ENCODE measurements around the gene GRHPR.
"Not testable (repeated sequence)": the region's sequence is repeated elsewhere in the genome, so short reads cannot be mapped to it uniquely, and the experiment has no call there.

GRHPR gene

GRCh38 chr9:37424686-37425297 lies 2.3 kb downstream of the GRHPR start:
- no peak overlapping the region for H3K27ac Mint-ChIP-seq
- H3K4me1 Mint-ChIP-seq (ENCODE audit: low read depth): peaks cover 15% of the 10 kb centered on the region
- H3K27me3 Mint-ChIP-seq (ENCODE audit: low read depth): no peaks in the 10 kb centered on the region
- no peaks in the 10 kb centered on the region for H3K9me3 Mint-ChIP-seq
- H3K36me3 Mint-ChIP-seq (ENCODE audit: low read depth): peaks cover 8% of the 10 kb centered on the region
- no peak overlapping the region for H3K4me3 Mint-ChIP-seq

DNA sequence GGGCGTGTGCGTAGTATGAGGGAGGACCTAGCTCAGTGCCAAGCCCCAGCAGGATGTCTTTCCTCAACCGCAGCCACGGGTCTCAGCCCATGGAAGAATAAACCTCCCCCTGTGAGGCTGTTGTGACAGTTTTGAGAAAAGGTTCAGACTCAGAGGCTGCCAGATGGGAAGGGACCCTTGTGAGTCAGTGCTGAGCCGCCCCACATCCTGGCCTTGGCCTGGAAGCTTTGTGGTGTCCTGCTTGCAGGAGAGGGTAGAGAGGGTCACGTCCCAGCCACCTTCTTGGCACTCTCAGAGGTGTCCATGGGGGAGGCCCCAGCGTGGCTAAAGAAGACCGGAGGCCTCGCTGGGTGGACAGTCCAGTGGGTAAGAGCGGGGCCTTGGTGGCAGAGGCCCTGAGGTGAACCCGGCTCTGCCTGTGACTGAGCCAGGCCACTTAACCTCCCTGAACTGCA lies 2.8 kb downstream of the GRHPR start:
- H3K9me3 Mint-ChIP-seq: no peaks in the 10 kb centered on the region
- H3K4me3 Mint-ChIP-seq: no peak overlapping the region
- no peaks in the 10 kb centered on the region for H3K27me3 Mint-ChIP-seq (ENCODE audit: low read depth)
- H3K36me3 Mint-ChIP-seq (ENCODE audit: low read depth): peaks cover 8% of the 10 kb centered on the region
- H3K27ac Mint-ChIP-seq: no peak overlapping the region
- H3K4me1 Mint-ChIP-seq (ENCODE audit: low read depth): peaks cover 15% of the 10 kb centered on the region

- H3K4me1 Mint-ChIP-seq (ENCODE audit: low read depth): peaks cover 15% of the 10 kb centered on the region
- not testable (repeated sequence) for H3K27me3 Mint-ChIP-seq (ENCODE audit: low read depth); H3K27ac Mint-ChIP-seq; H3K36me3 Mint-ChIP-seq (ENCODE audit: low read depth); H3K4me3 Mint-ChIP-seq; H3K9me3 Mint-ChIP-seq
Observed at GRCh38 chr9:37426431-37426830, 3.9 kb downstream of the GRHPR start.

DNA sequence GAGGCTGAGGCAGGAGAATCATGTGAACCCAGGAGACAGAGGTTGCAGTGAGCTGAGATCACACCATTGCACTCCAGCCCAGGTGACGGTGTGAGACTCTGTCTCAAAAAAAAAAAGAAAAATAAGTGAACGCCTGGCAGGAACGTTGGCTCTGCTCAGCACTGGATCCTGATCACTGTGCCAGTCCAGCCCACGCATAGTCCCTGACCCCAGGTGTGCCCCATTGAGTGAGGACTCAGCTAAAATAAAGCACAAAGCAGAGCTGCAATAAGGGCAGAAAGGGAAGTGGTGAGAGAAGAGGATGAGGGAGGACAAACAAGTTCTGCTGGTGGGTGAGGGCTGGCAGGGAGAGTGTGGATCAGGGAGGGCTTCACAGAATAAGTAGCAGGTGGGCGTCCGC lies 4.3 kb downstream of the GRHPR start:
- Mint-ChIP-seq H3K9me3 (no peaks in the 10 kb centered on the region), H3K4me3 (no peak overlapping the region), H3K36me3 (ENCODE audit: low read depth) (peaks cover 8% of the 10 kb centered on the region), H3K4me1 (ENCODE audit: low read depth) (peaks cover 14% of the 10 kb centered on the region), H3K27ac (no peak overlapping the region), H3K27me3 (ENCODE audit: low read depth) (no peaks in the 10 kb centered on the region)

GRCh38 chr9:37428345-37428744 lies 5.8 kb downstream of the GRHPR start:
- no peak overlapping the region for H3K27ac Mint-ChIP-seq
- peaks cover 6% of the 10 kb centered on the region for H3K36me3 Mint-ChIP-seq (ENCODE audit: low read depth)
- peaks cover 6% of the 10 kb centered on the region for H3K4me1 Mint-ChIP-seq (ENCODE audit: low read depth)
- no peaks in the 10 kb centered on the region for H3K9me3 Mint-ChIP-seq
- no peaks in the 10 kb centered on the region for H3K27me3 Mint-ChIP-seq (ENCODE audit: low read depth)
- no peak overlapping the region for H3K4me3 Mint-ChIP-seq

- no peak overlapping the region for H3K27ac Mint-ChIP-seq
- H3K4me3 Mint-ChIP-seq: no peak overlapping the region
- H3K9me3 Mint-ChIP-seq: no peaks in the 10 kb centered on the region
- no peaks in the 10 kb centered on the region for H3K27me3 Mint-ChIP-seq (ENCODE audit: low read depth)
- H3K36me3 Mint-ChIP-seq (ENCODE audit: low read depth): peaks cover 8% of the 10 kb centered on the region
- no peaks in the 10 kb centered on the region for H3K4me1 Mint-ChIP-seq (ENCODE audit: low read depth)
Observed at GRCh38 chr9:37429441-37430285, 7.2 kb downstream of the GRHPR start.

DNA sequence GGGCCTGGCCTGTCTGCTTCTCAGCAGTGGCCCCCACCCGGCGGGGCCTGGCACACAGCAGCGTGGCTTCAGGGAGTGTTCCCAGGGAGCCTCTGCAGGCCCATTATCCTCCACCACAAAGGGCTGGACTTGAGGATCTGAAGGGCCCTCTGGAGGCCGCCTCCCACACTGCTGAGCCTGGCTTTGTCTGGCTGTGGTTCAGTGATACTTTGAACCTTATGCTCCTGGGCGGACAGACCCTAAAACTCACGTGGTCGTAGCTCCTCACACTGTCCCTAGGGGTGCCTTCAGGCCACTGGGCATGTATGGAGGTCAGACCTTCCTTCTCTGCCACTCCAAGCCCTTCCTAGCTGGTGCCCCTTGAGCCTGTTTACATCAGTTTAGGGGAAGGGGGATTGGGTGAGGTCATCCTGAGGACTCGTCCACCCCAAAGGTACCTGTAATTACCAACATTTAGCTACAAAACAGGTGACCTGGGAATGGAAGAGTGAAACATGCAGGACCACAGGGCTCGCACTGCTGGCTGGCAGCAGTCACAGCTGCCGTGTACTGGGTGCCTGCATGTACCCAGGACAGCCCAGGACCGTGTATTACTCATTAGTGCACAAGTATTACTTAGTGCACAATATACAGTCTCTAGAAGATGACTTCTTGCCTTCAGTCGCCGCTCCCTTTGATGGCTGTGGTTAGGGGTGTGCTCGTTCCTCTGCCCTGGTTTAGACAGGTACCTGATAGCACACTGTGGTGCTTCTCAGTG lies 8.5 kb downstream of the GRHPR start:
- Mint-ChIP-seq H3K9me3 (no peaks in the 10 kb centered on the region), H3K27me3 (ENCODE audit: low read depth) (no peaks in the 10 kb centered on the region), H3K27ac (no peak overlapping the region), H3K4me1 (ENCODE audit: low read depth) (no peaks in the 10 kb centered on the region), H3K4me3 (no peak overlapping the region), H3K36me3 (ENCODE audit: low read depth) (peaks cover 6% of the 10 kb centered on the region)

DNA sequence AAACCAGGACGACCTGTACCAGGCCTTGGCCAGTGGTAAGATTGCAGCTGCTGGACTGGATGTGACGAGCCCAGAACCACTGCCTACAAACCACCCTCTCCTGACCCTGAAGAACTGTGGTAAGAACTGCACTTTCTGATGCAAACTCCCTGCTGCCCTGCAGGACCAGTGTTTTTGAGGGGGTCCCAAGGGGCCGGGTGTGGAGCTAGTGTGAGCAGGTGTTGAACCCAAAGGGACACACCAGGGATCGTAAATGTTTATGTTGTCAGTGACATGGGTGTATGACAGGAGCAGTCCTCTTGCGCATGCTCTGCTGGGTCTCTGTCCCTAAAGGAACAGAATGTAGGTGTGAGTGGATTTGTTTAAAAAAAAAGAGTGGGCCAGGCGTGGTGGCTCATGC lies 9.5 kb downstream of the GRHPR start:
- Mint-ChIP-seq H3K27me3 (ENCODE audit: low read depth) (no peaks in the 10 kb centered on the region), H3K27ac (no peak overlapping the region), H3K9me3 (no peaks in the 10 kb centered on the region), H3K4me1 (ENCODE audit: low read depth) (no peaks in the 10 kb centered on the region), H3K36me3 (ENCODE audit: low read depth) (peaks cover 6% of the 10 kb centered on the region), H3K4me3 (no peak overlapping the region)

DNA sequence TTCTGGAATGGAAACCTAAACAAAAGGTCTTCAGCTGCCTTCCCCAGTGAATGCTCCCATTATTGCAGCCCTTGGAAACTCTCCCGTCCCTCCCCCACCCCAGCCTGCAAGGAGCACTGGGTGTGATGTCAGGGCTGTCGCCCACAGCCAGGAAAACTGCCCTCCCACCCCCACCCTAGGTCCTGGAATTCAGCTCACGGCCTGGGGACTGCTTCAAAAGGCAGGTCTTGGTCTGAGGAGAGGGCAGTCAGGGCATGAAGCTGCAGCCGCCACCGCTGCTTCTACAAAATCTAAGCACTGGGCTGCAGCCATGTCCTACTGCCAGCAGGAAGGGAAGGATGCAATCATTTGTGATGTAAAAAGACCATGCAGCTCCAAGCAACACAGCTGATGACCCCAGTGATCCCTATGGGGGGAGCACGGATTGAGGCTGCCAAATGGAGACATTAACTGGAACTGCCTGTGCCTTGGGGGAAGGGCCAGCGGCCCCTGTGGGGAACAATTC lies 11.4 kb downstream of the GRHPR start:
- no peaks in the 10 kb centered on the region for H3K9me3 Mint-ChIP-seq
- H3K27ac Mint-ChIP-seq: no peak overlapping the region
- H3K4me1 Mint-ChIP-seq (ENCODE audit: low read depth): no peaks in the 10 kb centered on the region

DNA sequence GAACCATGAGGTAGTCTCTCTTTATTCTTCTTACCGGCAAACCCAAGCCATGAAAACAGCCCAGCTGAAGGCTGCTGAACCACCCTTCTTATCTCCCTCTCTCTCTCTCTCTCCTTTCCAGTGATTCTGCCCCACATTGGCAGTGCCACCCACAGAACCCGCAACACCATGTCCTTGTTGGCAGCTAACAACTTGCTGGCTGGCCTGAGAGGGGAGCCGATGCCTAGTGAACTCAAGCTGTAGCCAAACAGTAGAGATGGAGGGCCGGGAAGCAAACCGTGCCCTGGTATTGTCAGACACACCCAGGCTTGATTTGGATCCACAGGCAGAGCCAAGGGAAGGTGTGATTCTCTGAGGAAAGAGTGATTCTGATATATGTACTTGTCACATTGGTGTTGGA lies 14.0 kb downstream of the GRHPR start:
- Mint-ChIP-seq H3K36me3 (ENCODE audit: low read depth) (peaks cover 24% of the 10 kb centered on the region), H3K4me1 (ENCODE audit: low read depth) (no peaks in the 10 kb centered on the region), H3K4me3 (no peak overlapping the region), H3K9me3 (no peaks in the 10 kb centered on the region), H3K27ac (no peak overlapping the region), H3K27me3 (ENCODE audit: low read depth) (no peaks in the 10 kb centered on the region)

More for the DNA sequence above, 11.4 kb downstream of the GRHPR start:
- H3K27me3 Mint-ChIP-seq (ENCODE audit: low read depth): no peaks in the 10 kb centered on the region
- no peak overlapping the region for H3K4me3 Mint-ChIP-seq
- H3K36me3 Mint-ChIP-seq (ENCODE audit: low read depth): peaks cover 11% of the 10 kb centered on the region

- H3K27ac Mint-ChIP-seq: no peak overlapping the region
- peaks cover 28% of the 10 kb centered on the region for H3K36me3 Mint-ChIP-seq (ENCODE audit: low read depth)
- H3K9me3 Mint-ChIP-seq: no peaks in the 10 kb centered on the region
- H3K27me3 Mint-ChIP-seq (ENCODE audit: low read depth): no peaks in the 10 kb centered on the region
- no peaks in the 10 kb centered on the region for H3K4me1 Mint-ChIP-seq (ENCODE audit: low read depth)
- no peak overlapping the region for H3K4me3 Mint-ChIP-seq
Observed at GRCh38 chr9:37437010-37437409, 14.5 kb downstream of the GRHPR start.

DNA sequence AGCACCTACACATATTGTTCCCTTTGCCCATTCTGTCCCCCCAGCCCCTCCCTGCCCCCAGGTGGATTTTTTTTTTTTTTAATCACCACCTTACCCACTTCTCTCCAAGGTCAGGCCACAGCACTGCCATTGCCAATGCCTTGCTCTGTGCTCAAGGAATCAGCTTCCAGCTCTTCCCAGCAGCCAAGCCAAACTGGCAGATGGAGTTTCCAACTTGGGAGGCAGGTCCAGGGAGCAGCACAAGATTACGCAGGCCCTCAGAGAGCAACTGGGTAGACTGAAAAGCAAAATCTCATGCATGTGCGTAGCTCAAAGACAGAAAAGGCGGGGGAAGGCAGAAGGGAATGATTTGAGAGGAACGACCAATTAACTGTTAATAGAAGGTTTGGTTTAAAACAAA lies 15.1 kb downstream of the GRHPR start:
- Mint-ChIP-seq H3K4me3 (no peak overlapping the region), H3K4me1 (ENCODE audit: low read depth) (no peaks in the 10 kb centered on the region), H3K27ac (no peak overlapping the region), H3K27me3 (ENCODE audit: low read depth) (no peaks in the 10 kb centered on the region), H3K36me3 (ENCODE audit: low read depth) (peaks cover 32% of the 10 kb centered on the region), H3K9me3 (no peaks in the 10 kb centered on the region)

DNA sequence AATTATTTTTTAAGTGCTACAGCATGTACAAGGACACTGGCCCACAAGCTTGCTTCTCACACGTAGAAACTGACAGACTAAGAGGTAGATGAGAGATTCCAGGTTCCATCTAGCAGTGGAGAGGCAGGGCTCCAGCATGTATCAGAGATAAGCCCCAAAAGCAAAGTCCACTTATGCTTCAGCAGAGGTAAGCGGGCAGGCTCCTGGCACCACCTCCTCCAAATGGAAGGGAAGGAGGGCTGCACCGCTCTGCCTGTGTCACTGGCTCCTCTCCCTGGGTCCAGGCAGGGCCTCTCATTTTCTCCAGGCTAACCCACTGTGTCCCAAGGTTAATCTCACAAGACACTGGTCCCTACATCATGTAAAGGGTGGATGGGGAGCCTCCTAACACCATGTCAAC lies 15.9 kb downstream of the GRHPR start:
- H3K4me3 Mint-ChIP-seq: no peak overlapping the region
- no peaks in the 10 kb centered on the region for H3K9me3 Mint-ChIP-seq
- no peaks in the 10 kb centered on the region for H3K4me1 Mint-ChIP-seq (ENCODE audit: low read depth)
- no peak overlapping the region for H3K27ac Mint-ChIP-seq
- H3K27me3 Mint-ChIP-seq (ENCODE audit: low read depth): no peaks in the 10 kb centered on the region
- H3K36me3 Mint-ChIP-seq (ENCODE audit: low read depth): peaks cover 32% of the 10 kb centered on the region

GRCh38 chr9:37441776-37442370 lies 19.4 kb downstream of the GRHPR start:
- Mint-ChIP-seq H3K9me3 (no peaks in the 10 kb centered on the region), H3K4me3 (no peak overlapping the region), H3K27ac (no peak overlapping the region), H3K27me3 (ENCODE audit: low read depth) (no peaks in the 10 kb centered on the region), H3K36me3 (ENCODE audit: low read depth) (peaks cover 31% of the 10 kb centered on the region), H3K4me1 (ENCODE audit: low read depth) (no peaks in the 10 kb centered on the region)
